ENCODE results near the gene AKT1.
"Not testable (repeated sequence)": the region's sequence is repeated elsewhere in the genome, so short reads cannot be mapped to it uniquely, and the experiment has no call there.

The AKT1 gene

GRCh38 chr14:104751539-104752422 lies 43.8 kb downstream of the AKT1 start:
- no peak for DNase-seq

GRCh38 chr14:104750753-104751057 lies 44.8 kb downstream of the AKT1 start:
- not testable (repeated sequence) for DNase-seq

- no peak for DNase-seq
These were observed 45.3 kb downstream of the AKT1 start for GRCh38 chr14:104750056-104750752.

GRCh38 chr14:104749111-104749649 lies 46.4 kb downstream of the AKT1 start:
- DNase-seq = no peak

- no peak for DNase-seq
These were observed 47.7 kb downstream of the AKT1 start for GRCh38 chr14:104747876-104748275.

GRCh38 chr14:104746934-104747481 lies 48.5 kb downstream of the AKT1 start:
- no peak for DNase-seq

GRCh38 chr14:104746071-104746545 lies 49.4 kb downstream of the AKT1 start:
- DNase-seq = no peak

GRCh38 chr14:104745431-104745830 lies 50.1 kb downstream of the AKT1 start:
- DNase-seq = no peak

GRCh38 chr14:104744484-104744883 lies 51.1 kb downstream of the AKT1 start:
- no peak for DNase-seq

GRCh38 chr14:104743461-104744380 lies 51.8 kb downstream of the AKT1 start:
- DNase-seq = no peak

GRCh38 chr14:104742586-104743455 lies 52.7 kb downstream of the AKT1 start:
- no peak for DNase-seq

GRCh38 chr14:104741803-104742251 lies 53.7 kb downstream of the AKT1 start:
- no peak for DNase-seq

- DNase-seq = no peak
These were observed 54.3 kb downstream of the AKT1 start for GRCh38 chr14:104741108-104741802.

GRCh38 chr14:104739546-104740516 lies 55.7 kb downstream of the AKT1 start:
- DNase-seq = no peak

GRCh38 chr14:104739026-104739425 lies 56.5 kb downstream of the AKT1 start:
- DNase-seq = no peak

- no peak for DNase-seq
These were observed 57.1 kb downstream of the AKT1 start for GRCh38 chr14:104738375-104739019.

- no peak for DNase-seq
These were observed 59.5 kb downstream of the AKT1 start for GRCh38 chr14:104735830-104736642.
